ENCODE measurements around the gene WNT9B. TPM values are rescaled to one million over a fixed set of nuclear protein-coding genes. Genes with fewer than 3 reads are reported as not detected.

WNT9B gene
- total and polyA plus RNA-seq, 9 of the 15 experiments (the other 6 are each of a cell fraction or from before 2014, with no cell fraction given) = not detected

DNA sequence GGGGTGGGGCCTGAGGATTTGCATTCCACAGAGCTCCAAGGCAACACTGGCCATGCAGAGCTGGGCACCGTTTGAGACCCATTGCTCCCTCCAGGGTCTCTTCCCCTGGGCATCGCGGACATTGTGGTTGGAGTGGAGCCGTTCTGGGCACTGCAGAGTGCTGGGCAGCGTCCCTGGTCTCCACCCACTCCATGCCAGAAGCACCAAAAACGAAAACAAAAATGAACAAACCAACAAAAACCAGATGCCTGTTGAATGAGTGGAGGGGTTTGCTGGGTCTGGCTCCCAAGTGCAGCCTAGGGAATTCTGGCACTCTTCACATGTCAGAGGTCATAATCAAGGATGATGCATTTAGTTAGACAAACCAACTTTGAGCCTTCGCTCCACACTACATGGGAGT is 17.9 kb downstream of the WNT9B start:
- no peaks in the 10 kb centered on the region for H3K79me2 ChIP-seq (ENCODE audit: control insufficient read depth, insufficient read depth, low read length)
- no peaks in the 10 kb centered on the region for H3K9me1 ChIP-seq (ENCODE audit: control insufficient read depth, insufficient read depth, low read length)
- WGBS (ENCODE audit: insufficient coverage, low coverage, missing lambda C conversion rate) = under 1% methylated on average over 7 of the region's 7 CpGs
- H3K27me3 ChIP-seq (ENCODE audit: control insufficient read depth in 2 of 2, insufficient read depth in 2 of 2, low read length in 2 of 2) = peaks cover 26 to 63% of the 10 kb centered on the region in 2 experiments
- H4K20me1 ChIP-seq (replicated peaks; ENCODE audit: control insufficient read depth, insufficient read depth, low read length) = peaks cover 13% of the 10 kb centered on the region
- DNase-seq (ENCODE audit: extremely low read depth in 1 of 4, low spot score in 3 of 4) (no peak), FAIRE-seq (no peak), ATAC-seq (no peak)
- no peak overlapping the region for H3K9ac ChIP-seq (ENCODE audit: insufficient read depth in 1 of 2, low read depth in 2 of 2, low read length in 2 of 2)
- TF ChIP-seq, protein P1, sequence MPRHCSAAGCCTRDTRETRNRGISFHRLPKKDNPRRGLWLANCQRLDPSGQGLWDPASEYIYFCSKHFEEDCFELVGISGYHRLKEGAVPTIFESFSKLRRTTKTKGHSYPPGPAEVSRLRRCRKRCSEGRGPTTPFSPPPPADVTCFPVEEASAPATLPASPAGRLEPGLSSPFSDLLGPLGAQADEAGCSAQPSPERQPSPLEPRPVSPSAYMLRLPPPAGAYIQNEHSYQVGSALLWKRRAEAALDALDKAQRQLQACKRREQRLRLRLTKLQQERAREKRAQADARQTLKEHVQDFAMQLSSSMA (CRISPR knock-in tag; IDR thresholded peaks at IDR 0.05) = no peak
- no peak for TF ChIP-seq ZNF239 (CRISPR knock-in tag; IDR thresholded peaks at IDR 0.05)
- no peak for TF ChIP-seq GABPB2 (CRISPR knock-in tag; conservative IDR thresholded peaks at IDR 0.05)
- CTCF ChIA-PET (ENCODE audit: low intra/inter-chr PET ratio) = no interaction called here
- intact Hi-C loops (cut with micrococcal nuclease) = no loop called here
- H3K9me3 ChIP-seq (replicated peaks; ENCODE audit: control insufficient read depth, insufficient read depth, low read depth, low read length) = 0 out of 2 replicates have a peak, but pooled peaks cover 2% of the 10 kb centered on the region
- in situ Hi-C loops (cut with MboI) = no loop called here
- no peak overlapping the region for H2AFZ ChIP-seq (ENCODE audit: low read depth, low read length)
- H3K27ac ChIP-seq (ENCODE audit: extremely low read depth, low read depth, low read length) = no peak overlapping the region
- POLR2A ChIA-PET = interaction anchor here (1.1 kb wide), 1 partner anchor 37 kb away, joined by 3 read pairs; no protein-coding TSS in a partner anchor
- H3K4me2 ChIP-seq (ENCODE audit: insufficient read depth, low read length) = no peak overlapping the region
- no TSS peak for BruUV-seq (replicated peaks)
- H3K4me3 ChIP-seq = no peak overlapping the region
- H3K4me1 ChIP-seq (replicated peaks in 1 of 2; ENCODE audit: control insufficient read depth in 2 of 2, insufficient read depth in 2 of 2, low read length in 2 of 2) = no peaks in the 10 kb centered on the region
- H3K36me3 ChIP-seq (ENCODE audit: control insufficient read depth, insufficient read depth, low read length) = no peaks in the 10 kb centered on the region

DNA sequence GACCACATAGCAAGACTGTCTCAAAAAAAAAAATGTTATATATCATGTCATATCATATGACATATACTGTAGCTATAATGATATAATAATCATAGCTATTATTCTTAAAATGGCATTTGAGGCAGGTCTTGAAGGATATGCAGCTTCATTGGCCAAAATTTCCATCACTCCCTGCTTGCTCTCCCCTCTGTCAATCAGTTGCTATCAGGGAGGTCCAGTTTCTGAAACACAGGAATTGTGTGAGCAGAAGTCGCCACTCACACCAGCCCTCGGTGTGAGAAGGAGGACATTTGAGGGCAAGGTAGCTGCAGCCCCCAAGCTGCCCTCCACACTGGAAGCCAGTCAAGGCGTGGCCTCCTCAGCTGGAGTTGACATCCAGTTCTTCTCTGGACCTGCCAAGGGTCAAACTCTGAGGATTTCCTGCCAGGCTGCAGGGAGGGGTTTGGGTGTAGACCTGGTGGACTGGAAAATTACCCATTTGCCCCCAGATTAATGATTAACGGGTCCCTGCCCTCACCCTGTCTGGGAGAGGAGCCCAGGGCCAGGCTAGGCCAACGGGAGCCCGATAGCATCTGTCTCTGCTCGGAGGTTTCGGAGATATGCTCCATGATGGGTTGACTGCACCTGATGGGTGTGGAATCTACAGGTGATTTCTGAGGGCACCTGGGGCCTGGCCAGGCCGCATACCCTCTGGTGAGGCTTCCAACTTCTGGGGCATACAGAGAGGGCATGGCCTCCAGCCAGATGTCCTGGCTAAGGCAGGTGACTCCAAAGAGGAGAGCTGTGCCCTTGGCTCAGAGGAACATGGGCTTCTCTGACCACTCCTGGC is 18.8 kb downstream of the WNT9B start:
- no peak for TF ChIP-seq NCOA4 (IDR thresholded peaks at IDR 0.05; ENCODE audit: partially characterized antibody)
- TF ChIP-seq, protein P2, sequence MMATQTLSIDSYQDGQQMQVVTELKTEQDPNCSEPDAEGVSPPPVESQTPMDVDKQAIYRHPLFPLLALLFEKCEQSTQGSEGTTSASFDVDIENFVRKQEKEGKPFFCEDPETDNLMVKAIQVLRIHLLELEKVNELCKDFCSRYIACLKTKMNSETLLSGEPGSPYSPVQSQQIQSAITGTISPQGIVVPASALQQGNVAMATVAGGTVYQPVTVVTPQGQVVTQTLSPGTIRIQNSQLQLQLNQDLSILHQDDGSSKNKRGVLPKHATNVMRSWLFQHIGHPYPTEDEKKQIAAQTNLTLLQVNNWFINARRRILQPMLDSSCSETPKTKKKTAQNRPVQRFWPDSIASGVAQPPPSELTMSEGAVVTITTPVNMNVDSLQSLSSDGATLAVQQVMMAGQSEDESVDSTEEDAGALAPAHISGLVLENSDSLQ (IDR thresholded peaks at IDR 0.05) = peak; percentile 54
- H2AFZ ChIP-seq (ENCODE audit: low read depth, low read length) = no peak overlapping the region
- H3K79me2 ChIP-seq (ENCODE audit: control insufficient read depth, insufficient read depth, low read length) = no peaks in the 10 kb centered on the region
- WGBS (ENCODE audit: insufficient coverage, low coverage, missing lambda C conversion rate) = 1% methylated on average over 9 of the region's 9 CpGs
- H3K4me3 ChIP-seq = no peak overlapping the region
- H3K9me3 ChIP-seq (replicated peaks; ENCODE audit: control insufficient read depth, insufficient read depth, low read depth, low read length) = 0 out of 2 replicates have a peak, but pooled peaks cover 2% of the 10 kb centered on the region
- 0 out of 5 replicates have a peak, but pooled peaks cover 0 to 3% of the 10 kb centered on the region in 2 experiments for H3K4me1 ChIP-seq (replicated peaks in 1 of 2; ENCODE audit: control insufficient read depth in 2 of 2, insufficient read depth in 2 of 2, low read length in 2 of 2)
- intact Hi-C loops (cut with micrococcal nuclease) (no loop called here), in situ Hi-C loops (cut with MboI) (no loop called here)
- POLR2A ChIA-PET = interaction anchor here (0.7 to 1.1 kb wide), 3 partner anchors 10 to 36 kb away, joined by 3 to 4 read pairs (median 3); no protein-coding TSS in a partner anchor
- H3K27me3 ChIP-seq (ENCODE audit: control insufficient read depth in 2 of 2, insufficient read depth in 2 of 2, low read length in 2 of 2) = peaks cover 17 to 54% of the 10 kb centered on the region in 2 experiments
- ATAC-seq (no peak), DNase-seq (ENCODE audit: extremely low read depth in 1 of 4, low spot score in 3 of 4) (no peak), FAIRE-seq (no peak)
- CTCF ChIA-PET (ENCODE audit: low intra/inter-chr PET ratio) = no interaction called here
- no TSS peak for BruUV-seq (replicated peaks)
- no peak overlapping the region for H3K4me2 ChIP-seq (ENCODE audit: insufficient read depth, low read length)
- H3K9me1 ChIP-seq (ENCODE audit: control insufficient read depth, insufficient read depth, low read length) = no peaks in the 10 kb centered on the region
- peaks cover 13% of the 10 kb centered on the region for H4K20me1 ChIP-seq (replicated peaks; ENCODE audit: control insufficient read depth, insufficient read depth, low read length)
- H3K27ac ChIP-seq (ENCODE audit: extremely low read depth, low read depth, low read length) = no peak overlapping the region
- no peaks in the 10 kb centered on the region for H3K36me3 ChIP-seq (ENCODE audit: control insufficient read depth, insufficient read depth, low read length)
- H3K9ac ChIP-seq (ENCODE audit: insufficient read depth in 1 of 2, low read depth in 2 of 2, low read length in 2 of 2) = no peak overlapping the region

Data from K562 (cell line).